Measurements from ENCODE around the gene CXCL1.

The CXCL1 gene

GRCh38 chr4:73852771-73853170 lies 16.4 kb upstream of the CXCL1 start:
- DNase-seq = no peak

GRCh38 chr4:73853246-73853704 lies 15.9 kb upstream of the CXCL1 start, which contains the start of gene PF4V1:
Gene PF4V1 (plus strand): TSS chr4:73853296. CDS start chr4:73853363, 67 bp downstream.
- no peak for DNase-seq

- DNase-seq = no peak
Observed at GRCh38 chr4:73853718-73854473, 15.3 kb upstream of the CXCL1 start.

GRCh38 chr4:73855406-73855805 lies 13.8 kb upstream of the CXCL1 start:
- DNase-seq = no peak

- DNase-seq = no peak
Observed at GRCh38 chr4:73856518-73856917, 12.7 kb upstream of the CXCL1 start.

GRCh38 chr4:73859614-73860088 lies 9.5 kb upstream of the CXCL1 start:
- no peak for DNase-seq

GRCh38 chr4:73860181-73860580 lies 9.0 kb upstream of the CXCL1 start:
- no peak for DNase-seq

- no peak for DNase-seq
Observed at GRCh38 chr4:73860917-73861316, 8.3 kb upstream of the CXCL1 start.

GRCh38 chr4:73862322-73862721 lies 6.9 kb upstream of the CXCL1 start:
- no peak for DNase-seq

GRCh38 chr4:73864365-73864764 lies 4.8 kb upstream of the CXCL1 start:
- DNase-seq = no peak

- DNase-seq = no peak
Observed at GRCh38 chr4:73864961-73865360, 4.2 kb upstream of the CXCL1 start.

- DNase-seq = no peak
Observed at GRCh38 chr4:73865431-73866096, 3.6 kb upstream of the CXCL1 start.

GRCh38 chr4:73866246-73866645 lies 2.9 kb upstream of the CXCL1 start:
- DNase-seq = no peak

GRCh38 chr4:73867783-73868182 lies 1.4 kb upstream of the CXCL1 start:
- no peak for DNase-seq

- no peak for DNase-seq
Observed at GRCh38 chr4:73868206-73869129, 725 bp upstream of the CXCL1 start.

GRCh38 chr4:73870260-73870659 lies 1.1 kb downstream of the CXCL1 start:
- DNase-seq = no peak

GRCh38 chr4:73870768-73871167 lies 1.6 kb downstream of the CXCL1 start:
- no peak for DNase-seq

GRCh38 chr4:73871511-73872310 lies 2.5 kb downstream of the CXCL1 start:
- DNase-seq = no peak

GRCh38 chr4:73872316-73873108 lies 3.3 kb downstream of the CXCL1 start:
- DNase-seq = no peak

- DNase-seq = no peak
Observed at GRCh38 chr4:73874386-73874785, 5.2 kb downstream of the CXCL1 start.

- DNase-seq = no peak
Observed at GRCh38 chr4:73875401-73875800, 6.2 kb downstream of the CXCL1 start.
